GM23248 (cell line): ENCODE data around the gene CLOCK. TPM values are rescaled to one million over a fixed set of nuclear protein-coding genes. Genes with fewer than 3 reads are reported as not detected.

ENCODE experiments used
- DNase-seq: peaks from one replicate; pipeline ENCODE4 v3.0.0-alpha.2; 2015
- H2AFZ ChIP-seq: fragments of 200-600 bp; sonication (generic); 2 replicates; pipeline ENCODE4 v1.6.1; 2016; ENCODE audit warnings: antibody characterized with exemption
- H3F3A ChIP-seq: fragments of 200-600 bp; sonication (generic); 2 replicates; pipeline ENCODE4 v1.6.1; 2016; ENCODE audit warnings: mild to moderate bottlenecking, antibody characterized with exemption, mixed run types; ENCODE audit not compliant: insufficient read depth
- H3K27ac ChIP-seq: fragments of 200-600 bp; sonication (generic); 2 replicates; pipeline ENCODE4 v1.5.1; 2016; ENCODE audit warnings: mild to moderate bottlenecking
- H3K27me3 ChIP-seq: fragments of 200-600 bp; sonication (generic); replicated peaks from 2 replicates; pipeline ENCODE4 v1.6.1; 2016; ENCODE audit warnings: mild to moderate bottlenecking; ENCODE audit not compliant: insufficient read depth
- H3K36me3 ChIP-seq: fragments of 200-600 bp; sonication (generic); 2 replicates; pipeline ENCODE4 v1.6.1; 2016; ENCODE audit warnings: low read depth, mild to moderate bottlenecking
- H3K4me1 ChIP-seq: fragments of 200-600 bp; sonication (generic); 2 replicates; pipeline ENCODE4 v1.6.1; 2016; ENCODE audit warnings: mild to moderate bottlenecking; ENCODE audit not compliant: insufficient read depth
- H3K4me2 ChIP-seq: fragments of 200-600 bp; sonication (generic); one replicate; pipeline ENCODE4 v1.6.1; 2016; ENCODE audit warnings: mild to moderate bottlenecking; ENCODE audit not compliant: unreplicated experiment
- H3K4me3 ChIP-seq: fragments of 200-600 bp; sonication (generic); 2 replicates; pipeline ENCODE4 v1.5.1; 2016; ENCODE audit warnings: mild to moderate bottlenecking
- H3K79me2 ChIP-seq: fragments of 200-600 bp; sonication (generic); 2 replicates; pipeline ENCODE4 v1.6.1; 2016; ENCODE audit warnings: mild to moderate bottlenecking; ENCODE audit not compliant: insufficient read depth
- H3K9ac ChIP-seq: fragments of 200-600 bp; sonication (generic); 2 replicates; pipeline ENCODE4 v1.6.1; 2016; ENCODE audit warnings: mild to moderate bottlenecking
- H3K9me2 ChIP-seq: fragments of 200-600 bp; sonication (generic); 2 replicates; pipeline ENCODE4 v1.6.1; 2016; ENCODE audit warnings: mixed run types, mild to moderate bottlenecking, moderate library complexity; ENCODE audit not compliant: insufficient read depth
- H3K9me3 ChIP-seq: fragments of 200-600 bp; sonication (generic); one replicate; pipeline ENCODE4 v1.6.1; 2017; ENCODE audit warnings: low read depth
- H4K20me1 ChIP-seq: fragments of 200-600 bp; sonication (generic); 2 replicates; pipeline ENCODE4 v1.6.0; 2016; ENCODE audit not compliant: insufficient read depth
- EZH2 ChIP-seq: fragments of 200-600 bp; sonication (generic); IDR thresholded peaks from 2 replicates; pipeline ENCODE4 v1.6.1; 2018; ENCODE audit warnings: antibody characterized with exemption, mild to moderate bottlenecking; ENCODE audit not compliant: insufficient read depth, poor library complexity, severe bottlenecking
- EZH2phosphoT487 ChIP-seq: fragments of 200-600 bp; sonication (generic); IDR thresholded peaks from 2 replicates; pipeline ENCODE4 v1.6.1; 2018; ENCODE audit warnings: antibody characterized with exemption, moderate library complexity, mild to moderate bottlenecking, low read depth; ENCODE audit not compliant: insufficient read depth
- WGBS, 2 experiments: methylation state at CpG; one replicate each; pipeline ENCODE4 v1.1.6; 2015 to 2017; ENCODE audit warnings: low lambda C conversion rate in 2 of 2, low coverage in 1 of 2; ENCODE audit errors: missing lambda C conversion rate in 2 of 2; 5-methylcytosine and 5-hydroxymethylcytosine counted together
- in situ Hi-C: fragments of 300-500 bp; cut with MboI; formaldehyde crosslinking; loops from 2 replicates; pipeline ENCODE4 v1.15.0; 2020
- polyA plus RNA-seq: library from polyadenylated mRNA; unstranded; fragments of >200 nt; fragmentation: Nextera tagmentation; extraction: Ambion mirVana; gene quantifications from 2 replicates; pipeline ENCODE4 v1.2.1, GENCODE V29; 2016
- total RNA-seq: library from RNA; depleted of rRNA; stranded (reverse); fragments of >200 nt; shearing (Covaris generic); gene quantifications from 2 replicates; pipeline ENCODE4 v1.2.3, GENCODE V29; 2014

The CLOCK gene
- total and polyA plus RNA-seq, 2 experiments from 2014 or later = 16.5 to 28.0 TPM

- in situ Hi-C loops = no loop called here
- H3K4me2 ChIP-seq = peak overlapping the region; percentile 85
- H3K79me2 ChIP-seq = peaks cover 46% of the 10 kb centered on the region
- peaks cover 47% of the 10 kb centered on the region for H3K4me1 ChIP-seq
- WGBS, 2 experiments = 0% methylated on average over 2 to 15 of the region's 16 CpGs
- H2AFZ ChIP-seq = peak overlapping the region; percentile 88
- no peaks in the 10 kb centered on the region for H3K9me3 ChIP-seq
- peak overlapping the region; percentile 89 for H3K9ac ChIP-seq
- H3K27ac ChIP-seq = peak overlapping the region; percentile 89
- no peak for DNase-seq
- H3F3A ChIP-seq = peaks cover 63% of the 10 kb centered on the region
- H4K20me1 ChIP-seq = no peaks in the 10 kb centered on the region
- no peaks in the 10 kb centered on the region for H3K27me3 ChIP-seq
- TF ChIP-seq EZH2phosphoT487 = no peak
- no peak for TF ChIP-seq EZH2
- no peaks in the 10 kb centered on the region for H3K9me2 ChIP-seq
- H3K36me3 ChIP-seq = no peaks in the 10 kb centered on the region
- H3K4me3 ChIP-seq = peak overlapping the region; percentile 82
Measured at GRCh38 chr4:55546506-55546755, 278 bp downstream of the CLOCK start.

GRCh38 chr4:55545641-55546505 lies 836 bp downstream of the CLOCK start:
- H2AFZ ChIP-seq = peak overlapping the region; percentile 83
- peak overlapping the region; percentile 89 for H3K27ac ChIP-seq
- H3K9me3 ChIP-seq = no peaks in the 10 kb centered on the region
- H3K4me2 ChIP-seq = peak overlapping the region; percentile 95
- peaks cover 63% of the 10 kb centered on the region for H3F3A ChIP-seq
- peaks cover 52% of the 10 kb centered on the region for H3K79me2 ChIP-seq
- in situ Hi-C loops = no loop called here
- H4K20me1 ChIP-seq = no peaks in the 10 kb centered on the region
- peak; percentile 88 for DNase-seq
- WGBS, 2 experiments = 1% methylated on average over 51 to 85 of the region's 87 CpGs
- H3K4me3 ChIP-seq = peak overlapping the region; percentile 82
- H3K9me2 ChIP-seq = no peaks in the 10 kb centered on the region
- TF ChIP-seq EZH2 (no peak), EZH2phosphoT487 (no peak)
- H3K36me3 ChIP-seq = no peaks in the 10 kb centered on the region
- H3K4me1 ChIP-seq = peaks cover 47% of the 10 kb centered on the region
- H3K27me3 ChIP-seq = no peaks in the 10 kb centered on the region
- peak overlapping the region; percentile 89 for H3K9ac ChIP-seq

- no peaks in the 10 kb centered on the region for H3K9me3 ChIP-seq
- H3K27me3 ChIP-seq = no peaks in the 10 kb centered on the region
- H3K9me2 ChIP-seq = no peaks in the 10 kb centered on the region
- H4K20me1 ChIP-seq = no peaks in the 10 kb centered on the region
- peak; percentile 34 for DNase-seq
- H3K9ac ChIP-seq = peak overlapping the region; percentile 89
- peaks cover 59% of the 10 kb centered on the region for H3K79me2 ChIP-seq
- H2AFZ ChIP-seq = peak overlapping the region; percentile 83
- peaks cover 44% of the 10 kb centered on the region for H3K4me1 ChIP-seq
- peaks cover 60% of the 10 kb centered on the region for H3F3A ChIP-seq
- H3K4me2 ChIP-seq = peak overlapping the region; percentile 95
- in situ Hi-C loops = no loop called here
- WGBS, 2 experiments = 3 to 4% methylated on average over 6 of the region's 6 CpGs
- H3K36me3 ChIP-seq = no peaks in the 10 kb centered on the region
- peak overlapping the region; percentile 82 for H3K4me3 ChIP-seq
- TF ChIP-seq EZH2 = no peak
- TF ChIP-seq EZH2phosphoT487 = no peak
- peak overlapping the region; percentile 89 for H3K27ac ChIP-seq
Measured at GRCh38 chr4:55545151-55545550, 1.6 kb downstream of the CLOCK start.

- in situ Hi-C loops = no loop called here
- Histone ChIP-seq H2AFZ (0 out of 2 replicates have a peak overlapping the region, but pooled peaks have one; percentile 25), H3F3A (peaks cover 49% of the 10 kb centered on the region), H3K27me3 (no peaks in the 10 kb centered on the region), H4K20me1 (no peaks in the 10 kb centered on the region), H3K9me2 (no peaks in the 10 kb centered on the region), H3K79me2 (peaks cover 72% of the 10 kb centered on the region), H3K36me3 (no peaks in the 10 kb centered on the region), H3K9ac (peak overlapping the region; percentile 89), H3K4me2 (peak overlapping the region; percentile 95), H3K9me3 (no peaks in the 10 kb centered on the region), H3K27ac (peak overlapping the region; percentile 89), H3K4me3 (peak overlapping the region; percentile 82), H3K4me1 (peaks cover 33% of the 10 kb centered on the region)
- DNase-seq = peak; percentile 58
- TF ChIP-seq EZH2phosphoT487 = no peak
- TF ChIP-seq EZH2 = no peak
Measured at GRCh38 chr4:55543858-55544257, 2.9 kb downstream of the CLOCK start.
